ENCODE results near the gene SCAP. TPM values are rescaled to one million over a fixed set of nuclear protein-coding genes. Genes with fewer than 3 reads are reported as not detected.
A peak's percentile ranks its signal among the peaks of the same experiment; 100 is the strongest.

SCAP gene
- total and polyA plus RNA-seq, 2 of the 13 experiments (the other 11 are each of a cell fraction or from before 2014, with no cell fraction given): 40.4 to 53.3 TPM

- TF ChIP-seq CSRNP2 (CRISPR knock-in tag; conservative IDR thresholded peaks at IDR 0.05; ENCODE audit: low read depth): no peak
- TF ChIP-seq AHR (CRISPR knock-in tag; IDR thresholded peaks at IDR 0.05): peak; percentile 70; the same call in 1 of the 2 replicates
- peak; percentile 86 for TF ChIP-seq GATAD1 (CRISPR knock-in tag; IDR thresholded peaks at IDR 0.05)
- TF ChIP-seq THAP11 (CRISPR knock-in tag; IDR thresholded peaks at IDR 0.05): peak; percentile 96
- 0 out of 2 replicates have a peak, but pooled peaks have one; percentile 52 for TF ChIP-seq PRDM15 (CRISPR knock-in tag; IDR thresholded peaks at IDR 0.05)
- TF ChIP-seq SCMH1 (CRISPR knock-in tag; IDR thresholded peaks at IDR 0.05; ENCODE audit: borderline replicate concordance): no peak
- no peak for TF ChIP-seq PAWR (CRISPR knock-in tag; IDR thresholded peaks at IDR 0.05; ENCODE audit: borderline replicate concordance)
- TF ChIP-seq ZNF160 (CRISPR knock-in tag; IDR thresholded peaks at IDR 0.05): no peak; the same call in 1 of the 2 replicates
- no peak for TF ChIP-seq ZNF841 (CRISPR knock-in tag; IDR thresholded peaks at IDR 0.05; ENCODE audit: borderline replicate concordance)
- TF ChIP-seq, protein P1, sequence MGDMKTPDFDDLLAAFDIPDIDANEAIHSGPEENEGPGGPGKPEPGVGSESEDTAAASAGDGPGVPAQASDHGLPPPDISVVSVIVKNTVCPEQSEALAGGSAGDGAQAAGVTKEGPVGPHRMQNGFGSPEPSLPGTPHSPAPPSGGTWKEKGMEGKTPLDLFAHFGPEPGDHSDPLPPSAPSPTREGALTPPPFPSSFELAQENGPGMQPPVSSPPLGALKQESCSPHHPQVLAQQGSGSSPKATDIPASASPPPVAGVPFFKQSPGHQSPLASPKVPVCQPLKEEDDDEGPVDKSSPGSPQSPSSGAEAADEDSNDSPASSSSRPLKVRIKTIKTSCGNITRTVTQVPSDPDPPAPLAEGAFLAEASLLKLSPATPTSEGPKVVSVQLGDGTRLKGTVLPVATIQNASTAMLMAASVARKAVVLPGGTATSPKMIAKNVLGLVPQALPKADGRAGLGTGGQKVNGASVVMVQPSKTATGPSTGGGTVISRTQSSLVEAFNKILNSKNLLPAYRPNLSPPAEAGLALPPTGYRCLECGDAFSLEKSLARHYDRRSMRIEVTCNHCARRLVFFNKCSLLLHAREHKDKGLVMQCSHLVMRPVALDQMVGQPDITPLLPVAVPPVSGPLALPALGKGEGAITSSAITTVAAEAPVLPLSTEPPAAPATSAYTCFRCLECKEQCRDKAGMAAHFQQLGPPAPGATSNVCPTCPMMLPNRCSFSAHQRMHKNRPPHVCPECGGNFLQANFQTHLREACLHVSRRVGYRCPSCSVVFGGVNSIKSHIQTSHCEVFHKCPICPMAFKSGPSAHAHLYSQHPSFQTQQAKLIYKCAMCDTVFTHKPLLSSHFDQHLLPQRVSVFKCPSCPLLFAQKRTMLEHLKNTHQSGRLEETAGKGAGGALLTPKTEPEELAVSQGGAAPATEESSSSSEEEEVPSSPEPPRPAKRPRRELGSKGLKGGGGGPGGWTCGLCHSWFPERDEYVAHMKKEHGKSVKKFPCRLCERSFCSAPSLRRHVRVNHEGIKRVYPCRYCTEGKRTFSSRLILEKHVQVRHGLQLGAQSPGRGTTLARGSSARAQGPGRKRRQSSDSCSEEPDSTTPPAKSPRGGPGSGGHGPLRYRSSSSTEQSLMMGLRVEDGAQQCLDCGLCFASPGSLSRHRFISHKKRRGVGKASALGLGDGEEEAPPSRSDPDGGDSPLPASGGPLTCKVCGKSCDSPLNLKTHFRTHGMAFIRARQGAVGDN (CRISPR knock-in tag; IDR thresholded peaks at IDR 0.05): peak; percentile 92
- TF ChIP-seq MLLT10 (CRISPR knock-in tag; IDR thresholded peaks at IDR 0.05): no peak
- TF ChIP-seq, protein P2, sequence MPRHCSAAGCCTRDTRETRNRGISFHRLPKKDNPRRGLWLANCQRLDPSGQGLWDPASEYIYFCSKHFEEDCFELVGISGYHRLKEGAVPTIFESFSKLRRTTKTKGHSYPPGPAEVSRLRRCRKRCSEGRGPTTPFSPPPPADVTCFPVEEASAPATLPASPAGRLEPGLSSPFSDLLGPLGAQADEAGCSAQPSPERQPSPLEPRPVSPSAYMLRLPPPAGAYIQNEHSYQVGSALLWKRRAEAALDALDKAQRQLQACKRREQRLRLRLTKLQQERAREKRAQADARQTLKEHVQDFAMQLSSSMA (CRISPR knock-in tag; IDR thresholded peaks at IDR 0.05): peak; percentile 16; the same call in 1 of the 2 replicates
- TF ChIP-seq HNF4A (CRISPR knock-in tag; IDR thresholded peaks at IDR 0.05): peak; percentile 52
- TF ChIP-seq ZNF713 (CRISPR knock-in tag; IDR thresholded peaks at IDR 0.05): no peak
- TF ChIP-seq ZMAT3 (CRISPR knock-in tag; conservative IDR thresholded peaks at IDR 0.05): peak; percentile 25; the same call in 1 of the 2 replicates
- TF ChIP-seq ZFP62 (CRISPR knock-in tag; IDR thresholded peaks at IDR 0.05): no peak
- peak; percentile 86 for TF ChIP-seq SAFB2 (CRISPR knock-in tag; IDR thresholded peaks at IDR 0.05; ENCODE audit: borderline replicate concordance, low read depth)
- TF ChIP-seq ZNF740 (CRISPR knock-in tag; IDR thresholded peaks at IDR 0.05): peak; percentile 63; the same call in 1 of the 2 replicates
- 0 out of 2 replicates have a peak, but pooled peaks have one; percentile 45 for TF ChIP-seq ZSCAN31 (CRISPR knock-in tag; IDR thresholded peaks at IDR 0.05; ENCODE audit: low read depth)
These were observed 95.0 kb downstream of the SCAP start, which contains the start of gene PTPN23 (continued) for GRCh38 chr3:47380601-47381316.

Data from HepG2 (cell line).